Activated T-helper 1 cell treated with Interleukin-2 at 50 U/mL for 16 hours (primary cell): ENCODE results near the gene COL4A1.

Source experiments
- DNase-seq: peaks from one replicate; pipeline ENCODE4 v3.0.0-alpha.2; 2020; ENCODE audit warnings: low read depth

Gene COL4A1

GRCh38 chr13:110220471-110220870 is 86.5 kb downstream of the COL4A1 start:
- DNase-seq = no peak

- no peak for DNase-seq
Observed at GRCh38 chr13:110218581-110219201, 88.3 kb downstream of the COL4A1 start.

GRCh38 chr13:110217811-110218210 is 89.1 kb downstream of the COL4A1 start:
- no peak for DNase-seq

GRCh38 chr13:110217085-110217484 is 89.9 kb downstream of the COL4A1 start:
- DNase-seq = no peak

GRCh38 chr13:110216398-110217041 is 90.4 kb downstream of the COL4A1 start:
- DNase-seq = no peak

- DNase-seq = no peak
Observed at GRCh38 chr13:110216006-110216397, 91.0 kb downstream of the COL4A1 start.

GRCh38 chr13:110215606-110216005 is 91.4 kb downstream of the COL4A1 start:
- no peak for DNase-seq

GRCh38 chr13:110214637-110215036 is 92.3 kb downstream of the COL4A1 start:
- no peak for DNase-seq

GRCh38 chr13:110213461-110214074 is 93.4 kb downstream of the COL4A1 start:
- DNase-seq = no peak

- DNase-seq = no peak
Observed at GRCh38 chr13:110212529-110212928, 94.4 kb downstream of the COL4A1 start.

- no peak for DNase-seq
Observed at GRCh38 chr13:110211735-110212134, 95.2 kb downstream of the COL4A1 start.

- DNase-seq = no peak
Observed at GRCh38 chr13:110211046-110211445, 95.9 kb downstream of the COL4A1 start.

GRCh38 chr13:110210604-110210985 is 96.4 kb downstream of the COL4A1 start:
- no peak for DNase-seq

GRCh38 chr13:110209950-110210603 is 96.9 kb downstream of the COL4A1 start:
- DNase-seq = no peak

- DNase-seq = no peak
Observed at GRCh38 chr13:110208116-110208515, 98.8 kb downstream of the COL4A1 start.

GRCh38 chr13:110206996-110207395 is 100.0 kb downstream of the COL4A1 start:
- DNase-seq = no peak

GRCh38 chr13:110206185-110206584 is 100.8 kb downstream of the COL4A1 start:
- DNase-seq = no peak

GRCh38 chr13:110201114-110201513 is 105.8 kb downstream of the COL4A1 start:
- no peak for DNase-seq

- DNase-seq = no peak
Observed at GRCh38 chr13:110200276-110200870, 106.6 kb downstream of the COL4A1 start.

- DNase-seq = no peak
Observed at GRCh38 chr13:110199046-110199831, 107.7 kb downstream of the COL4A1 start.

- no peak for DNase-seq
Observed at GRCh38 chr13:110197471-110197870, 109.5 kb downstream of the COL4A1 start.

- no peak for DNase-seq
Observed at GRCh38 chr13:110197026-110197425, 109.9 kb downstream of the COL4A1 start.
